NCI-H2227 (cell line): Measurements from ENCODE around the gene CDH6.

Experiments used
- DNase-seq: peaks from one replicate; lab custom pipeline; 2025; ENCODE audit not compliant: unreplicated experiment; lab: John Stamatoyannopoulos, UW

Gene CDH6

GRCh38 chr5:31196309-31196708, 2.8 kb downstream of the CDH6 start:
- DNase-seq: no peak

GRCh38 chr5:31197183-31197582, 3.7 kb downstream of the CDH6 start:
- no peak for DNase-seq

GRCh38 chr5:31204958-31205357, 11.5 kb downstream of the CDH6 start:
- no peak for DNase-seq

- no peak for DNase-seq
Measured at GRCh38 chr5:31208043-31208442, 14.6 kb downstream of the CDH6 start.

- DNase-seq: no peak
Measured at GRCh38 chr5:31209334-31209733, 15.8 kb downstream of the CDH6 start.

GRCh38 chr5:31211098-31211497, 17.6 kb downstream of the CDH6 start:
- DNase-seq: no peak

GRCh38 chr5:31213257-31213656, 19.8 kb downstream of the CDH6 start:
- no peak for DNase-seq

GRCh38 chr5:31213705-31214121, 20.2 kb downstream of the CDH6 start:
- no peak for DNase-seq

GRCh38 chr5:31214229-31214628, 20.7 kb downstream of the CDH6 start:
- DNase-seq: no peak

GRCh38 chr5:31215236-31215635, 21.8 kb downstream of the CDH6 start:
- no peak for DNase-seq

- DNase-seq: no peak
Measured at GRCh38 chr5:31217446-31217845, 24.0 kb downstream of the CDH6 start.

- no peak for DNase-seq
Measured at GRCh38 chr5:31218978-31219377, 25.5 kb downstream of the CDH6 start.

GRCh38 chr5:31221001-31221400, 27.5 kb downstream of the CDH6 start:
- DNase-seq: no peak

- no peak for DNase-seq
Measured at GRCh38 chr5:31225118-31225517, 31.6 kb downstream of the CDH6 start.

GRCh38 chr5:31225613-31226012, 32.1 kb downstream of the CDH6 start:
- no peak for DNase-seq

- DNase-seq: no peak
Measured at GRCh38 chr5:31226651-31227050, 33.2 kb downstream of the CDH6 start.

GRCh38 chr5:31229266-31229665, 35.8 kb downstream of the CDH6 start:
- no peak for DNase-seq

- DNase-seq: no peak
Measured at GRCh38 chr5:31231177-31231838, 37.8 kb downstream of the CDH6 start.

- peak; percentile 34 for DNase-seq
Measured at GRCh38 chr5:31232273-31232888, 38.9 kb downstream of the CDH6 start.

- no peak for DNase-seq
Measured at GRCh38 chr5:31235381-31235780, 41.9 kb downstream of the CDH6 start.

- no peak for DNase-seq
Measured at GRCh38 chr5:31236339-31236738, 42.9 kb downstream of the CDH6 start.

- DNase-seq: no peak
Measured at GRCh38 chr5:31237174-31237573, 43.7 kb downstream of the CDH6 start.

GRCh38 chr5:31238497-31238896, 45.0 kb downstream of the CDH6 start:
- DNase-seq: no peak
